ENCODE measurements around the gene BRD3OS. TPM values are rescaled to one million over a fixed set of nuclear protein-coding genes. Genes with fewer than 3 reads are reported as not detected.
A peak's percentile ranks its signal among the peaks of the same experiment; 100 is the strongest.

Gene BRD3OS
- total and polyA plus RNA-seq, 2 donors (not counting 3 experiments of a cell fraction or from before 2014, with no cell fraction given), result 11.9 to 15.4 TPM

DNA sequence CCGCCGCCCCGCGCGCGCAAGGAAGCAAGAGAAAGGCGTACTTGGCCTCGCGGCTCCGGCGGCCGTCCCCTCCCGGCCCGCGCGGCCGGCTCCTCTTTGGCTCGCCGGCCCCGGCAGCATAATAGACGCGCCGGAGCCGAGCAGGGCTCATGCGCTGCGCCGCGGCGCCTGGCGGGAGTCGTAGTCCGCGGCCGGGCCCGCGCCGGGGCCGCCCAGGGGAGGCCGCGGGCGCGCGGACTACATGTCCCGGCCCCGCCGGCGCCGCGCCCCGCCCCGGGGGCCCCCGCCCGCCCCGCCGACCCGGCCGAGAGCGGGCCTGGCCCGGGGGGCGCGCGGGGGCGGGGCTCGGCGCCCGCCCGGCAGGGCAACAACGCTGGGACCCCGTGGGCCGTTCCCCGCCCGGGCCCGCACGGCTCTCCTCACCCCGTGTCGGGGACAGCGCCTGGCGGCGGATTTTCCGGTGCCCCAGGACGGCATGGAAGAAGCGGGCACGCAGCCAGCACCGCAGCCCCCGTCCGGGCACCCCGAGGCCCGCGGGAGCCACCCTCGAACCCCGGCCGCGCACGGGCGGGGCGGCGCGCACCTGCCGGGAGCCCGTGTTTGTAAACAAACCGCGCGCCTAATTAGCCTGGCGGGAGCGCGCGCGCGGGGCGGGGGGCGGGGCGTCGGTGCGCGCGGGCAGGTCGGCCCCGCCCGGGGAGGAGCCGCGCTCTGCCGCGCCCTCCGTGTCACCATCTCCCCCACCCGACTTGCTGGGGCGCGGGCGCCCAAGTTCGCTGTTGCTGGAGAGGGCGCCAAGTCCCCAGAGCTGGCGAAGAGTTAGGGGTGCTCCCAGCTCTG is 42.8 kb downstream of the BRD3OS start, which contains the start of gene BRD3:
TSS of gene BRD3 (minus strand) at position 123 of the 840 bp plus-strand sequence. CDS start 14,549 bp downstream, outside the sequence.
- BruUV-seq (replicated peaks), result no TSS peak

DNA sequence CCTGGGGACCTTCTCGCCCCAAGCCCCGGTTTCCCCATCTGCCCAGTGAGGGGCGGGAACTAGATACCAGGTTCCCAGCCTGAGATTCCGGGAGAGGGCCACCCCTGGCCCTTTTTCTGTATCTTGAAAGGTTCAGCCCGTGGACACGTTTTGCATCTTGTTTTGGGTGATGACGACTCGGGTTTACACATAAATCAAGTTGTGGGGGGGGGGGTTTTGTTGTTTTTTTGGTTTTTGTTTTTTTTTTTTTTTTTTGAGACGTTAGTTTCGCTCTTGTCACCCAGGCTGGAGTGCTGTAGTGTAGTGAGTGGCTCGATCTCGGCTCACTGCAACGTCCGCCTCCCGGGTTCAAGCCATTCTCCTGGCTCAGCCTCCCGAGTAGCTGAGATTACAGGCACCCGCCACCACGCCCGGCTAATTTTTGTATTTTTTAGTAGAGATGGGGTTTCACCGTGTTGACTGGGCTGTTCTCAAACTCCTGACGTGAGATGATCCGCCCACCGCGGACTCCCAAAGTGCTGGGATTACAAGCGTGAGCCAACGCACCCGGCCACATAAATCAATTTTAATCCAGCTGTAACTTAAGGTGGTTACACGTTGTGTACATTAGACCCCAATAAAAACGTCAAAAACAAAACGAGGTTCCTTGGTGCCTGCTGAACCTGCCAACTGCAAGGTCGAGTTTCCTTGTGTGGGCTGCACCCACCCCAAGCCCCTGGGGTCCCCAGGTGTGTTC is 43.6 kb downstream of the BRD3OS start:
- no peak for TF ChIP-seq JUN (IDR thresholded peaks at IDR 0.05; ENCODE audit: borderline replicate concordance, insufficient read depth, insufficient read length, low read depth)
- no peak for TF ChIP-seq EZH2 (IDR thresholded peaks at IDR 0.05; ENCODE audit: borderline replicate concordance, low read depth, low read length, severe bottlenecking)
- TF ChIP-seq POLR2AphosphoS5 (IDR thresholded peaks at IDR 0.05; ENCODE audit: insufficient read depth, low read depth, low read length), result no peak
- TF ChIP-seq, protein P1, sequence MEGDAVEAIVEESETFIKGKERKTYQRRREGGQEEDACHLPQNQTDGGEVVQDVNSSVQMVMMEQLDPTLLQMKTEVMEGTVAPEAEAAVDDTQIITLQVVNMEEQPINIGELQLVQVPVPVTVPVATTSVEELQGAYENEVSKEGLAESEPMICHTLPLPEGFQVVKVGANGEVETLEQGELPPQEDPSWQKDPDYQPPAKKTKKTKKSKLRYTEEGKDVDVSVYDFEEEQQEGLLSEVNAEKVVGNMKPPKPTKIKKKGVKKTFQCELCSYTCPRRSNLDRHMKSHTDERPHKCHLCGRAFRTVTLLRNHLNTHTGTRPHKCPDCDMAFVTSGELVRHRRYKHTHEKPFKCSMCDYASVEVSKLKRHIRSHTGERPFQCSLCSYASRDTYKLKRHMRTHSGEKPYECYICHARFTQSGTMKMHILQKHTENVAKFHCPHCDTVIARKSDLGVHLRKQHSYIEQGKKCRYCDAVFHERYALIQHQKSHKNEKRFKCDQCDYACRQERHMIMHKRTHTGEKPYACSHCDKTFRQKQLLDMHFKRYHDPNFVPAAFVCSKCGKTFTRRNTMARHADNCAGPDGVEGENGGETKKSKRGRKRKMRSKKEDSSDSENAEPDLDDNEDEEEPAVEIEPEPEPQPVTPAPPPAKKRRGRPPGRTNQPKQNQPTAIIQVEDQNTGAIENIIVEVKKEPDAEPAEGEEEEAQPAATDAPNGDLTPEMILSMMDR (IDR thresholded peaks at IDR 0.05; ENCODE audit: extremely low read depth in 1 of 2, insufficient read depth in 1 of 2, low read depth in 1 of 2, low read length in 2 of 2), result no peak
- TF ChIP-seq, protein P2, sequence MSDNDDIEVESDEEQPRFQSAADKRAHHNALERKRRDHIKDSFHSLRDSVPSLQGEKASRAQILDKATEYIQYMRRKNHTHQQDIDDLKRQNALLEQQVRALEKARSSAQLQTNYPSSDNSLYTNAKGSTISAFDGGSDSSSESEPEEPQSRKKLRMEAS (IDR thresholded peaks at IDR 0.05; ENCODE audit: insufficient read depth, insufficient read length), result no peak
- no peak for TF ChIP-seq FOS (IDR thresholded peaks at IDR 0.05; ENCODE audit: borderline replicate concordance, insufficient read depth, low read length)
- TF ChIP-seq MYC (IDR thresholded peaks at IDR 0.05; ENCODE audit: low read depth, low read length), result no peak
- DNase-seq (ENCODE audit: low read depth, low spot score) (peak; percentile 57), FAIRE-seq (no peak)

More for the DNA sequence above, 42.8 kb downstream of the BRD3OS start, which contains the start of gene BRD3:
- no peaks in the 10 kb centered on the region for H3K9me3 ChIP-seq (replicated peaks; ENCODE audit: control insufficient read depth, insufficient read depth, low read length)
- intact Hi-C loops (cut with micrococcal nuclease) (loop anchor here (1.0 to 10.0 kb wide), 4 partner anchors 43 to 377 kb away; partner anchors contain the start of gene BRD3OS), dilution Hi-C loops (cut with MboI; ENCODE audit: extremely low pct_ligation_motif_present, low sequenced_read_pairs) (no loop called here)
- peak within 1 kb of the TSS; percentile 84 for H3K9ac ChIP-seq (replicated peaks; ENCODE audit: extremely low read depth, insufficient read depth, low read length)
- no peak for FAIRE-seq
- no peaks in the 10 kb centered on the region for H3K36me3 ChIP-seq (ENCODE audit: control insufficient read depth in 2 of 2, extremely low read depth in 1 of 2, insufficient read depth in 2 of 2, low read length in 2 of 2)
- peaks cover 5% of the 10 kb centered on the region for H4K20me1 ChIP-seq (replicated peaks; ENCODE audit: control insufficient read depth, extremely low read depth, insufficient read depth, low read length)
- H3K4me3 ChIP-seq (replicated peaks in 1 of 3; ENCODE audit: insufficient read depth in 1 of 3, low read depth in 1 of 3, low read length in 3 of 3), result peak within 1 kb of the TSS; percentile 74 to 92 (median 79)
- peak within 1 kb of the TSS; percentile 92 for H2AFZ ChIP-seq (ENCODE audit: low read depth, low read length)
- peak within 1 kb of the TSS; percentile 85 for H3K4me2 ChIP-seq (ENCODE audit: insufficient read depth, low read length)
- H3K9me1 ChIP-seq (replicated peaks; ENCODE audit: control insufficient read depth, extremely low read depth, insufficient read depth, low read length), result no peaks in the 10 kb centered on the region
- peak; percentile 80 for DNase-seq (ENCODE audit: low read depth, low spot score)
- peaks cover 14 to 28% of the 10 kb centered on the region in 2 experiments for H3K27me3 ChIP-seq (ENCODE audit: control insufficient read depth in 2 of 2, insufficient read depth in 2 of 2, low read length in 2 of 2)
- ChIA-PET CTCF (interaction anchor here (1.1 kb wide), 1 partner anchor 68 kb away, joined by 3 read pairs; the partner anchor contains the start of gene WDR5), POLR2A (no interaction called here)
- TF ChIP-seq POLR2A (IDR thresholded peaks at IDR 0.05; ENCODE audit: low read depth, low read length) (peak; percentile 63), FOS (IDR thresholded peaks at IDR 0.05; ENCODE audit: borderline replicate concordance, insufficient read depth, low read length) (no peak)
- peaks cover 39% of the 10 kb centered on the region for H3K79me2 ChIP-seq (ENCODE audit: control insufficient read depth, insufficient read depth, low read length)
- peaks cover 12% of the 10 kb centered on the region for H3K4me1 ChIP-seq (ENCODE audit: control insufficient read depth, extremely low read depth, insufficient read depth, low read length)
- peak within 1 kb of the TSS; percentile 55 for H3K27ac ChIP-seq (ENCODE audit: insufficient read depth, low read depth, low read length)

More for the DNA sequence above, 43.6 kb downstream of the BRD3OS start:
- intact Hi-C loops (cut with micrococcal nuclease) (loop anchor here (1.0 to 10.0 kb wide), 3 partner anchors 44 to 376 kb away; partner anchors contain the start of gene BRD3OS), dilution Hi-C loops (cut with MboI; ENCODE audit: extremely low pct_ligation_motif_present, low sequenced_read_pairs) (no loop called here)
- no peaks in the 10 kb centered on the region for H3K9me3 ChIP-seq (replicated peaks; ENCODE audit: control insufficient read depth, insufficient read depth, low read length)
- CTCF ChIA-PET, result interaction anchor here (1.1 kb wide), 1 partner anchor 67 kb away, joined by 3 read pairs; the partner anchor contains the start of gene WDR5
- H4K20me1 ChIP-seq (replicated peaks; ENCODE audit: control insufficient read depth, extremely low read depth, insufficient read depth, low read length), result peaks cover 5% of the 10 kb centered on the region
- no peaks in the 10 kb centered on the region for H3K9me1 ChIP-seq (replicated peaks; ENCODE audit: control insufficient read depth, extremely low read depth, insufficient read depth, low read length)
- POLR2A ChIA-PET, result no interaction called here
- H3K4me1 ChIP-seq (ENCODE audit: control insufficient read depth, extremely low read depth, insufficient read depth, low read length), result peaks cover 12% of the 10 kb centered on the region
- H3K27me3 ChIP-seq (ENCODE audit: control insufficient read depth in 2 of 2, insufficient read depth in 2 of 2, low read length in 2 of 2), result peaks cover 16 to 31% of the 10 kb centered on the region in 2 experiments
- peak overlapping the region; percentile 69 for H3K9ac ChIP-seq (replicated peaks; ENCODE audit: extremely low read depth, insufficient read depth, low read length)
- peak overlapping the region; percentile 92 for H2AFZ ChIP-seq (ENCODE audit: low read depth, low read length)
- BruUV-seq (replicated peaks), result no TSS peak
- peaks cover 31% of the 10 kb centered on the region for H3K79me2 ChIP-seq (ENCODE audit: control insufficient read depth, insufficient read depth, low read length)
- H3K4me2 ChIP-seq (ENCODE audit: insufficient read depth, low read length), result peak overlapping the region; percentile 65
- H3K4me3 ChIP-seq (replicated peaks in 1 of 3; ENCODE audit: insufficient read depth in 1 of 3, low read depth in 1 of 3, low read length in 3 of 3), result peak overlapping the region; percentile 74 to 79 (median 76)
- H3K36me3 ChIP-seq (ENCODE audit: control insufficient read depth in 2 of 2, extremely low read depth in 1 of 2, insufficient read depth in 2 of 2, low read length in 2 of 2), result no peaks in the 10 kb centered on the region
- peak overlapping the region; percentile 52 for H3K27ac ChIP-seq (ENCODE audit: insufficient read depth, low read depth, low read length)
